Keratinocyte (primary cell): Measurements from ENCODE around the gene RC3H2. TPM values are rescaled to one million over a fixed set of nuclear protein-coding genes. Genes with fewer than 3 reads are reported as not detected.
A peak's percentile ranks its signal among the peaks of the same experiment; 100 is the strongest.

ENCODE experiments used
- DNase-seq: peaks from one replicate; pipeline ENCODE4 v3.0.0-alpha.2; 2011; ENCODE audit warnings: low read depth, missing footprints, low spot score
- FAIRE-seq: peaks from 2 replicates; lab custom pipeline; 2011; peaks lifted over from hg19 to GRCh38; lab: Jason Lieb, UNC
- H2AFZ ChIP-seq: 2 replicates; pipeline ENCODE4 v1.6.0; 2012; ENCODE audit warnings: low read length, control low read depth, inconsistent platforms; ENCODE audit not compliant: control insufficient read depth
- H3K27ac ChIP-seq: 2 replicates; pipeline ENCODE4 v1.5.1; 2011; ENCODE audit warnings: low read length; ENCODE audit not compliant: control insufficient read depth, insufficient read depth
- H3K27me3 ChIP-seq: 3 replicates; pipeline ENCODE4 v1.6.0; 2011; ENCODE audit warnings: low read length; ENCODE audit not compliant: control insufficient read depth, insufficient read depth; ENCODE audit errors: extremely low read depth
- H3K36me3 ChIP-seq, 2 experiments: 2 replicates in 1 of 2; 3 replicates in 1 of 2; pipeline ENCODE4 v1.5.1; 2011; ENCODE audit warnings: low read length in 2 of 2, mild to moderate bottlenecking in 1 of 2; ENCODE audit not compliant: control insufficient read depth in 2 of 2, insufficient read depth in 2 of 2; ENCODE audit errors: extremely low read depth in 1 of 2
- H3K4me1 ChIP-seq: 3 replicates; pipeline ENCODE4 v1.5.1; 2011; ENCODE audit warnings: low read length; ENCODE audit not compliant: control insufficient read depth, insufficient read depth; ENCODE audit errors: extremely low read depth
- H3K4me2 ChIP-seq: 3 replicates; pipeline ENCODE4 v1.6.0; 2011; ENCODE audit warnings: low read depth, low read length; ENCODE audit not compliant: control insufficient read depth, insufficient read depth; ENCODE audit errors: extremely low read depth
- H3K4me3 ChIP-seq, 3 experiments: fragments of 200-600 bp in 1 of 3; sonication (generic) in 1 of 3; 2 replicates in 2 of 3; 3 replicates in 1 of 3; pipeline ENCODE4 v1.5.1; 2011 to 2016; ENCODE audit warnings: low read length in 3 of 3, mild to moderate bottlenecking in 3 of 3, control low read depth in 2 of 3, inconsistent platforms in 1 of 3, low read depth in 1 of 3, mixed read lengths in 1 of 3, mixed run types in 1 of 3, moderate library complexity in 1 of 3; ENCODE audit not compliant: control insufficient read depth in 2 of 3, insufficient read depth in 2 of 3; ENCODE audit errors: extremely low read depth in 1 of 3
- H3K79me2 ChIP-seq: 2 replicates; pipeline ENCODE4 v1.6.0; 2012; ENCODE audit warnings: low read length; ENCODE audit not compliant: control insufficient read depth, insufficient read depth
- H3K9ac ChIP-seq: 3 replicates; pipeline ENCODE4 v1.6.0; 2011; ENCODE audit warnings: low read length; ENCODE audit not compliant: control insufficient read depth, insufficient read depth; ENCODE audit errors: extremely low read depth
- H3K9me1 ChIP-seq: 3 replicates; pipeline ENCODE4 v1.6.0; 2011; ENCODE audit warnings: low read length; ENCODE audit not compliant: control insufficient read depth, insufficient read depth; ENCODE audit errors: extremely low read depth
- H3K9me3 ChIP-seq: 2 replicates; pipeline ENCODE4 v1.5.1; 2012; ENCODE audit warnings: low read depth, low read length; ENCODE audit not compliant: control insufficient read depth
- H4K20me1 ChIP-seq: 3 replicates; pipeline ENCODE4 v1.6.0; 2011; ENCODE audit warnings: low read length; ENCODE audit not compliant: control insufficient read depth, insufficient read depth; ENCODE audit errors: extremely low read depth
- EZH2 ChIP-seq: IDR thresholded peaks from one replicate; pipeline ENCODE4 v1.6.1; 2012; ENCODE audit warnings: inconsistent platforms, mild to moderate bottlenecking, low read length, moderate library complexity
- dilution Hi-C: fragments of 300-500 bp; cut with MboI; formaldehyde crosslinking; loops from one replicate; pipeline ENCODE4 v1.7.0; 2020; ENCODE audit warnings: low sequenced_read_pairs; ENCODE audit not compliant: extremely low pct_ligation_motif_present
- polyA plus RNA-seq, 5 experiments: library from polyadenylated mRNA; depleted of rRNA in 3 of 5; stranded (reverse) in 3 of 5; stranded (forward) in 1 of 5; unstranded in 1 of 5; fragments of >200 nt; gene quantifications; 1 replicate in 1 of 5; 2 replicates in 3 of 5; 3 replicates in 1 of 5; pipeline versions ENCODE4 v1.2.1 to v1.2.3, GENCODE V29; 2011 to 2012; ENCODE audit warnings: missing spikeins in 2 of 5, low read depth in 1 of 5, low replicate concordance in 1 of 5
- TF ChIP-seq, protein P1 (sequence below), 3 experiments: IDR thresholded peaks in 1 of 3; conservative IDR thresholded peaks in 1 of 3; optimal IDR thresholded peaks in 1 of 3; 2 replicates in 2 of 3; 3 replicates in 1 of 3; pipeline versions ENCODE3 to v1.5.1; 2011; ENCODE audit warnings: low read length in 3 of 3, mild to moderate bottlenecking in 3 of 3, moderate library complexity in 2 of 3, control low read depth in 1 of 3, inconsistent platforms in 1 of 3; ENCODE audit not compliant: insufficient read depth in 2 of 3; ENCODE audit errors: extremely low read depth in 1 of 3

RC3H2 gene
- polyA plus RNA-seq, 1 donor (not counting 4 experiments of a cell fraction or from before 2014, with no cell fraction given): 34.2 TPM

- peaks cover 53% of the 10 kb centered on the region for H3K79me2 ChIP-seq
- H4K20me1 ChIP-seq: no peaks in the 10 kb centered on the region
- H3K27me3 ChIP-seq: no peaks in the 10 kb centered on the region
- H3K4me1 ChIP-seq: peaks cover 28% of the 10 kb centered on the region
- H3K27ac ChIP-seq: peak overlapping the region; percentile 69
- H3K4me3 ChIP-seq: peak overlapping the region; percentile 59 to 81 (median 76)
- H3K4me2 ChIP-seq: peak overlapping the region; percentile 81
- no peak for TF ChIP-seq EZH2
- TF ChIP-seq, protein P1, sequence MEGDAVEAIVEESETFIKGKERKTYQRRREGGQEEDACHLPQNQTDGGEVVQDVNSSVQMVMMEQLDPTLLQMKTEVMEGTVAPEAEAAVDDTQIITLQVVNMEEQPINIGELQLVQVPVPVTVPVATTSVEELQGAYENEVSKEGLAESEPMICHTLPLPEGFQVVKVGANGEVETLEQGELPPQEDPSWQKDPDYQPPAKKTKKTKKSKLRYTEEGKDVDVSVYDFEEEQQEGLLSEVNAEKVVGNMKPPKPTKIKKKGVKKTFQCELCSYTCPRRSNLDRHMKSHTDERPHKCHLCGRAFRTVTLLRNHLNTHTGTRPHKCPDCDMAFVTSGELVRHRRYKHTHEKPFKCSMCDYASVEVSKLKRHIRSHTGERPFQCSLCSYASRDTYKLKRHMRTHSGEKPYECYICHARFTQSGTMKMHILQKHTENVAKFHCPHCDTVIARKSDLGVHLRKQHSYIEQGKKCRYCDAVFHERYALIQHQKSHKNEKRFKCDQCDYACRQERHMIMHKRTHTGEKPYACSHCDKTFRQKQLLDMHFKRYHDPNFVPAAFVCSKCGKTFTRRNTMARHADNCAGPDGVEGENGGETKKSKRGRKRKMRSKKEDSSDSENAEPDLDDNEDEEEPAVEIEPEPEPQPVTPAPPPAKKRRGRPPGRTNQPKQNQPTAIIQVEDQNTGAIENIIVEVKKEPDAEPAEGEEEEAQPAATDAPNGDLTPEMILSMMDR (optimal IDR thresholded peaks at IDR 0.05 in 1 of 3, IDR thresholded peaks at IDR 0.05 in 1 of 3, conservative IDR thresholded peaks at IDR 0.05 in 1 of 3; ENCODE audit: extremely low read depth in 1 of 3, insufficient read depth in 2 of 3, low read length in 3 of 3): no peak
- no peak overlapping the region for H2AFZ ChIP-seq
- FAIRE-seq (peak; percentile 29), DNase-seq (peak; percentile 21)
- dilution Hi-C loops: no loop called here
- H3K9me1 ChIP-seq: no peaks in the 10 kb centered on the region
- H3K9me3 ChIP-seq: no peaks in the 10 kb centered on the region
- no peaks in the 10 kb centered on the region for H3K36me3 ChIP-seq
- H3K9ac ChIP-seq: peak overlapping the region; percentile 90
Measured at GRCh38 chr9:122941582-122942234, 36.5 kb upstream of the RC3H2 start.

- TF ChIP-seq EZH2: no peak
- TF ChIP-seq, protein P1 (optimal IDR thresholded peaks at IDR 0.05 in 1 of 3, IDR thresholded peaks at IDR 0.05 in 1 of 3, conservative IDR thresholded peaks at IDR 0.05 in 1 of 3; ENCODE audit: extremely low read depth in 1 of 3, insufficient read depth in 2 of 3, low read length in 3 of 3): no peak
- FAIRE-seq (peak; percentile 67), DNase-seq (peak; percentile 90)
- H3K4me1 ChIP-seq: peaks cover 28% of the 10 kb centered on the region
- H4K20me1 ChIP-seq: no peaks in the 10 kb centered on the region
- H3K4me2 ChIP-seq: peak within 1 kb of the TSS; percentile 96
- H3K4me3 ChIP-seq: peak within 1 kb of the TSS; percentile 59 to 81 (median 76)
- H3K27ac ChIP-seq: peak within 1 kb of the TSS; percentile 69
- H3K9me1 ChIP-seq: no peaks in the 10 kb centered on the region
- H2AFZ ChIP-seq: peak within 1 kb of the TSS; percentile 95
- H3K9ac ChIP-seq: peak within 1 kb of the TSS; percentile 90
- no peaks in the 10 kb centered on the region for H3K27me3 ChIP-seq
- peaks cover 49% of the 10 kb centered on the region for H3K79me2 ChIP-seq
- dilution Hi-C loops: no loop called here
- H3K9me3 ChIP-seq: no peaks in the 10 kb centered on the region
- peaks cover 0 to 2% of the 10 kb centered on the region in 2 experiments for H3K36me3 ChIP-seq
Measured at GRCh38 chr9:122940749-122941581, 35.8 kb upstream of the RC3H2 start, which contains the start of gene RABGAP1. Gene RABGAP1 (plus strand): TSS chr9:122941020. CDS start chr9:122957060, 16,040 bp downstream.
